AG04450 (cell line): ENCODE data around the gene EIPR1. TPM values are rescaled to one million over a fixed set of nuclear protein-coding genes. Genes with fewer than 3 reads are reported as not detected.
"Not testable (repeated sequence)": the region's sequence is repeated elsewhere in the genome, so short reads cannot be mapped to it uniquely, and the experiment has no call there.

Source experiments
- CTCF ChIA-PET: fragments of 300-600, 350-600 bp; formaldehyde crosslinking; extraction: SDS; loops from one replicate; lab custom pipeline; 2022; ENCODE audit warnings: antibody characterized with exemption, inconsistent platforms; lab: Charles Lee
- POLR2A ChIA-PET: fragments of 350-600 bp; formaldehyde crosslinking; extraction: SDS; loops from one replicate; lab custom pipeline; 2021; ENCODE audit warnings: antibody characterized with exemption, inconsistent platforms; lab: Yijun Ruan, JAX
- DNase-seq: peaks from one replicate; pipeline ENCODE4 v3.0.0-alpha.2; 2011; ENCODE audit warnings: low read depth, low spot score
- H3K27ac ChIP-seq: one replicate; pipeline ENCODE4 v1.5.1; 2012; ENCODE audit warnings: low read depth, low read length, control low read depth
- H3K27me3 ChIP-seq: one replicate; pipeline ENCODE4 v1.6.0; 2012; ENCODE audit warnings: low read length; ENCODE audit not compliant: control insufficient read depth, insufficient read depth
- H3K4me3 ChIP-seq: 2 replicates; pipeline ENCODE4 v1.5.1; 2011; ENCODE audit warnings: mild to moderate bottlenecking, low read depth, low read length, control low read depth
- H3K9me3 ChIP-seq: 2 replicates; pipeline ENCODE4 v1.5.1; 2012; ENCODE audit warnings: low read length; ENCODE audit not compliant: control insufficient read depth, insufficient read depth
- polyA plus RNA-seq: library from polyadenylated mRNA; depleted of rRNA; stranded (reverse); fragments of >200 nt; gene quantifications from 2 replicates; pipeline ENCODE4 v1.2.3, GENCODE V29; 2011
- TF ChIP-seq, protein P1 (sequence below): IDR thresholded peaks from 2 replicates; pipeline ENCODE4 v1.5.1; 2011; ENCODE audit warnings: low read depth, low read length, control low read depth, inconsistent platforms

The EIPR1 gene
- polyA plus RNA-seq, 1 experiment = 33.2 TPM

DNA sequence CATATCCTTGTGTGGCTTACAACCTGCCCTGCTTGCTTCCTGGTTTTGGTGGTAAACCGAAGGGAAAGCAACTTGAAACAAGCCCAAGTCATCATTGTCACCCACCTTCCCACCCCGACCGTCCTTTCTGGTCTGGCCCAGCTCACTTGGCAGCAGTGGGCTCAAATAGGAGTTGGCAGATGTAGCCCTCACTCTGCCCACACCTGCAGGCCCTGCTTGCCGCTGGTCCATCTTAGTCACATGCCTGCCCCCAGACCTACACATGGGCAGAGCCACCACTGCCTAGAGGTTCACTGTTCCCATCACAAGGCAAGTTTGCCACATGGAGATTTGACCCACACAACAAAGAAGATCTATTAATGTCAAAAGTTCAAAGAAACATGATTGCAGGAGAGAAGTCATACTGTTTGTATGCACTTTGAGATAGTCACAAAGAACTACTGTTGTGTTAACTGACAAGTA lies 9.3 kb downstream of the EIPR1 start:
- CTCF ChIA-PET = no interaction called here
- no peak overlapping the region for H3K27ac ChIP-seq
- DNase-seq = no peak
- H3K27me3 ChIP-seq = no peaks in the 10 kb centered on the region
- H3K4me3 ChIP-seq = no peak overlapping the region
- POLR2A ChIA-PET = no interaction called here
- TF ChIP-seq, protein P1, sequence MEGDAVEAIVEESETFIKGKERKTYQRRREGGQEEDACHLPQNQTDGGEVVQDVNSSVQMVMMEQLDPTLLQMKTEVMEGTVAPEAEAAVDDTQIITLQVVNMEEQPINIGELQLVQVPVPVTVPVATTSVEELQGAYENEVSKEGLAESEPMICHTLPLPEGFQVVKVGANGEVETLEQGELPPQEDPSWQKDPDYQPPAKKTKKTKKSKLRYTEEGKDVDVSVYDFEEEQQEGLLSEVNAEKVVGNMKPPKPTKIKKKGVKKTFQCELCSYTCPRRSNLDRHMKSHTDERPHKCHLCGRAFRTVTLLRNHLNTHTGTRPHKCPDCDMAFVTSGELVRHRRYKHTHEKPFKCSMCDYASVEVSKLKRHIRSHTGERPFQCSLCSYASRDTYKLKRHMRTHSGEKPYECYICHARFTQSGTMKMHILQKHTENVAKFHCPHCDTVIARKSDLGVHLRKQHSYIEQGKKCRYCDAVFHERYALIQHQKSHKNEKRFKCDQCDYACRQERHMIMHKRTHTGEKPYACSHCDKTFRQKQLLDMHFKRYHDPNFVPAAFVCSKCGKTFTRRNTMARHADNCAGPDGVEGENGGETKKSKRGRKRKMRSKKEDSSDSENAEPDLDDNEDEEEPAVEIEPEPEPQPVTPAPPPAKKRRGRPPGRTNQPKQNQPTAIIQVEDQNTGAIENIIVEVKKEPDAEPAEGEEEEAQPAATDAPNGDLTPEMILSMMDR = no peak
- peaks cover 4% of the 10 kb centered on the region; the same call in 1 of the 2 replicates for H3K9me3 ChIP-seq

DNA sequence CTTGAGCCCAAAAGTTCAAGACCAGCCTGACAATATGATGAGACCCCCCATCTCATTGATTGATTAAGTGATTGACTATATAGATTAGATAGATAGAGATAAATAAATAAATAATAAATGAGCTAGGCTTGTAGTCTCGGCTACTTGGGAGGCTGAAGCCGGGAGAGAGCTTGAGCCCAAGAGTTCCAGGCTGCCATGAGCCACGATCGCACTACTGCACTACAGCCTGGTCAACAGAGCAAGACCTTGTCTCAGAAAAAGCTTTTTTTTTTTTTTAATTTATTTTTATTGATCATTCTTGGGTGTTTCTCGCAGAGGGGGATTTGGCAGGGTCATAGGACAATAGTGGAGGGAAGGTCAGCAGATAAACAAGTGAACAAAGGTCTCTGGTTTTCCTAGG lies 12.4 kb downstream of the EIPR1 start:
- ChIA-PET CTCF (interaction anchor here (0.5 kb wide), 1 partner anchor 55 kb away, joined by 5 read pairs; no protein-coding TSS in a partner anchor), POLR2A (no interaction called here)
- Histone ChIP-seq H3K27ac (no peak overlapping the region), H3K27me3 (no peaks in the 10 kb centered on the region), H3K9me3 (peaks cover 4% of the 10 kb centered on the region; the same call in 1 of the 2 replicates), H3K4me3 (no peak overlapping the region)
- TF ChIP-seq, protein P1 = no peak
- no peak for DNase-seq

DNA sequence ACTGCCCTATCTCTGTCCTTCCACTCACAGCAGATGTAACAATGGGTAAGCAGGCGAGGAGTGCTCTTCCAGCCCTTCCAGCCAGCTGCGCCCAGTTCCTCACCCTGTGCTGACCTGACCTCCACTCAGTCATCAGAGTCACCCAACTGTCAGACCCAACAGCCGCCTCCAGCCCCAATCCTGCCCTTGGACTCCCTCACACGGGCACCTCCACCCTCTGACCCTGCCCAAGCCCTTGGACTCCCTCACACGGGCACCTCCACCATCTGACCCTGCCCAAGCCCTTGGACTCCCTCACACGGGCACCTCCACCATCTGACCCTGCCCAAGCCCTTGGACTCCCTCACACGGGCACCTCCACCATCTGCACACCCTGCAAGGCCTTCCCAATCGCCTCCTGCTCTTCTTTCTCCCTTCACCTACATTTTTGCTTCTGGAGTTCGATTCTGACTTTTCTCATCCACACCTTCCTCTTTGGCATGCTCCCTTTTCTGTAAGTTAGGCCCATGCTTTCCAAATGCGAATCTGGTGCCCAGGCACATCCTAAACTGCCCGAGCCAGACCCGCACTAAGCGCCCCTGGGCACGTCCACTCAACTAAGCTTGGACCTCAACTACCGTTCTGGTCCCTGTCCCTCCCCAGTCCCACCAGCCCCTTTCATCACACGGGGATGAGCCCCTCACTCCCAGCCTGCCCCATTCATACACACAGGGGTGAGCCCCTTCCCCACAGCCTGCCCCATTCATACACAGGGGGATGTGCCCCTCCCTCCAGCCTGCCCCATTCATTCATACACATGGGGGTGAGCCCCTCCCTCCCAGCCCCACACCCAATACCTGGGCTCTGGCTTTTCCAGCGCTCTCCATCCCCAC lies 15.9 kb downstream of the EIPR1 start:
- ChIA-PET CTCF (no interaction called here), POLR2A (no interaction called here)
- H3K9me3 ChIP-seq = no peaks in the 10 kb centered on the region
- TF ChIP-seq, protein P1 = no peak
- no peaks in the 10 kb centered on the region for H3K27me3 ChIP-seq
- H3K4me3 ChIP-seq = no peak overlapping the region
- no peak for DNase-seq
- no peak overlapping the region for H3K27ac ChIP-seq

DNA sequence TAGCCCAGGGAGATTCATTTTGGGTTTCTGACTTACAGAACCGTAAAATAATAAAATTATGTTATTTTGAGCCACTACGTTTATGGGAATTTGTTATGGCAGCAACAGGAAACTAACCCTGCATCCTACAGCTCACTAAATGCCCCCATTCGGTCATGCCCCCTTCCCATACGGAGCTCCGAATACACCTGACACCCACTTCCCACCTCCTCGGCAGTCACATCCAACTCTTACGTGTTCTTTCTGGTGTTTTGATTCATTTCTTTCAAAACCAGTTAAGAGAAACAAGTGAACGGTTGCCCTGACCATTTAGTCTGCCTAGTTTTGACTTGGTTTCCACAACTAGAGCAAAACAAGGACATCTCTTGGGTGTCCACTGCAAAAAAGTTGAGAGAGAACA lies 19.7 kb downstream of the EIPR1 start:
- no peak overlapping the region for H3K27ac ChIP-seq
- TF ChIP-seq, protein P1 = no peak
- ChIA-PET POLR2A (no interaction called here), CTCF (no interaction called here)
- H3K27me3 ChIP-seq = no peaks in the 10 kb centered on the region
- H3K9me3 ChIP-seq = no peaks in the 10 kb centered on the region
- DNase-seq = no peak
- no peak overlapping the region for H3K4me3 ChIP-seq

DNA sequence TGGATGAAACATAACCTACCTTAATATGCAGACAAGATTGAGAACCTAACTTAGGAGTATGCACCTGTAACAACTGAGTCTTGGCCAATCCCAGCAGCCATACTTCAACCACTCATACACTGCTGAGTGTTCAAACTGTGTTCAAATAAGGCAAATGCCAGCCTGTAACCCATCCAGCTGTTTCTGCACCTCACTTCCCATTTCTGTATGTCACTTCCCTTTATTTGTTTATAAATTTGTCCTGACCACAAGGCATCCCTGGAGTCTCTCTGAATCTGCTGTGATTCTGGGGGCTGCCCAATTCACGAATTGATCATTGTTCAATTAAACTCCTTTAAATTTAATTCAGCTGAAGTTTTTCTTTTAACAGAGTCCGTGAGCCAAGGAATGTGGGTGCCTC lies 20.2 kb downstream of the EIPR1 start:
- H3K27me3 ChIP-seq, POLR2A ChIA-PET, H3K9me3 ChIP-seq, DNase-seq, H3K4me3 ChIP-seq, CTCF ChIA-PET, H3K27ac ChIP-seq: not testable (repeated sequence)
